GM18508 (cell line): ENCODE measurements around the gene FBXW12.

ENCODE experiments used
- ATAC-seq: cut with Tn5 transposase; IDR thresholded peaks from one replicate; pipeline ENCODE4 v1.9.1; 2021; ENCODE audit warnings: moderate number of reproducible peaks; ENCODE audit not compliant: insufficient read depth, unreplicated experiment

FBXW12 gene

GRCh38 chr3:48432411-48433371 is 60.7 kb downstream of the FBXW12 start:
- no peak for ATAC-seq

GRCh38 chr3:48433472-48434118 is 61.6 kb downstream of the FBXW12 start:
- no peak for ATAC-seq

- no peak for ATAC-seq
These were observed 62.7 kb downstream of the FBXW12 start for GRCh38 chr3:48434591-48435222.

- no peak for ATAC-seq
These were observed 63.2 kb downstream of the FBXW12 start for GRCh38 chr3:48435223-48435595.

- ATAC-seq, result no peak
These were observed 63.9 kb downstream of the FBXW12 start for GRCh38 chr3:48435774-48436476.

- no peak for ATAC-seq
These were observed 64.4 kb downstream of the FBXW12 start for GRCh38 chr3:48436477-48436787.

- no peak for ATAC-seq
These were observed 64.8 kb downstream of the FBXW12 start for GRCh38 chr3:48436855-48437254.

GRCh38 chr3:48437812-48438211 is 65.8 kb downstream of the FBXW12 start:
- no peak for ATAC-seq

- ATAC-seq, result peak; percentile 80
These were observed 68.0 kb downstream of the FBXW12 start, which contains the start of the genes CCDC51 and TMA7 for GRCh38 chr3:48439820-48440589. CCDC51 (minus strand) TSS chr3:48440119; CDS start chr3:48435128, 4,991 bp downstream. TMA7 (plus strand) TSS chr3:48440257; CDS start chr3:48440297, 40 bp downstream.

- ATAC-seq, result no peak
These were observed 68.6 kb downstream of the FBXW12 start for GRCh38 chr3:48440590-48440958.

- no peak for ATAC-seq
These were observed 69.9 kb downstream of the FBXW12 start for GRCh38 chr3:48441940-48442339.
